Stimulated activated CD4-positive, alpha-beta T cell treated with anti-CD3 and anti-CD28 coated beads, TNF-alpha, amount 100 ng/mL, for 4 hours (primary cell): ENCODE data around the gene KRT79.

Source experiments
- DNase-seq, 3 experiments: peaks; one replicate each; pipeline ENCODE4 v3.0.0-alpha.2; 2020; ENCODE audit warnings: low read depth in 3 of 3

The KRT79 gene

DNA sequence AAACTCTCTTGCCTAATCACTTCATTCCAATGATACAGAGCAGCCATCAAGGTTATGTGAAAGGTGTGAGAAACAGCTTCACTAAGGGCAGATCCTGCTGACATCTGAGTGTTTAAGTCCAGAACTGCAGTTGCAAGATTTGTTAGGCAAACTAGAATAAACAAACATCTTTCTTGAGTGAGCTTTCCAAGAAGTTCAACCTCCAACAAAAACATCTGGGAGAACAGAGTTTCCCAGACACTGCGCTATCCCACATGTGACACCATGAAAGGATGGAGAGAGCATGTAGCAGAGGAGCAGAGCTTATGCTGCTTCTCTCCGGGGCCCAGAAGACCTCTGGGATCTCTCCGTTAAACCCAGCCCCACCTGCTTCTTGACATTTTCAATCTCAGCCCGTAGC, 62.6 kb downstream of the KRT79 start:
- DNase-seq: no peak
